Uterus (tissue), 2 donors: ENCODE results near the gene FOXC2.

Experiments used
- POLR2A ChIP-seq, 2 donors: fragments of 450-650 bp; IDR thresholded peaks; one replicate each; pipeline ENCODE4 v1.6.1; 2016; ENCODE audit warnings: antibody characterized with exemption in 2 of 2, mild to moderate bottlenecking in 1 of 2, moderate library complexity in 1 of 2
- TF ChIP-seq, protein P1 (sequence below), 4 experiments: fragments of 200-600 bp in 2 of 4; fragments of 450-650 bp in 2 of 4; sonication (generic) in 2 of 4; IDR thresholded peaks; one replicate each; pipeline ENCODE4 v1.5.1; 2016 to 2019; ENCODE audit warnings: antibody characterized with exemption in 4 of 4, mild to moderate bottlenecking in 2 of 4, moderate library complexity in 1 of 4

DNA sequence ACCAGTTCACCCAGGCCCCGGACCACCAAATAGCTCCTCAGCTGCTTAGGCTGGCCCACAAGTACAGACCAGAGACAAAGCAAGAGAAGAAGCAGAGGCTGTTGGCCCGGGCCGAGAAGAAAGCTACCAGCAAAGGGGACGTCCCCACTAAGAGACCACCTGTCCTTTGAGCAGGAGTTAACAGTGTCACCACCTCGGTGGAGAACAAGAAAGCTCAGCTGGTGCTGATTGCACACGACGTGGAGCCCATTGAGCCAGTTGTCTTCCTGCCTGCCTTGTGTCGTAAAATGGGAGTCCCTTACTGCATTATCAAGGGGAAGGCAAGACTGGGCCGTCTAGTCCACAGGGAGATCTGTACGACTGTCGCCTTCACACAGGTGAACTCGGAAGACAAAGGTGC lies 40.9 kb upstream of the FOXC2 start:
- TF ChIP-seq, protein P1, sequence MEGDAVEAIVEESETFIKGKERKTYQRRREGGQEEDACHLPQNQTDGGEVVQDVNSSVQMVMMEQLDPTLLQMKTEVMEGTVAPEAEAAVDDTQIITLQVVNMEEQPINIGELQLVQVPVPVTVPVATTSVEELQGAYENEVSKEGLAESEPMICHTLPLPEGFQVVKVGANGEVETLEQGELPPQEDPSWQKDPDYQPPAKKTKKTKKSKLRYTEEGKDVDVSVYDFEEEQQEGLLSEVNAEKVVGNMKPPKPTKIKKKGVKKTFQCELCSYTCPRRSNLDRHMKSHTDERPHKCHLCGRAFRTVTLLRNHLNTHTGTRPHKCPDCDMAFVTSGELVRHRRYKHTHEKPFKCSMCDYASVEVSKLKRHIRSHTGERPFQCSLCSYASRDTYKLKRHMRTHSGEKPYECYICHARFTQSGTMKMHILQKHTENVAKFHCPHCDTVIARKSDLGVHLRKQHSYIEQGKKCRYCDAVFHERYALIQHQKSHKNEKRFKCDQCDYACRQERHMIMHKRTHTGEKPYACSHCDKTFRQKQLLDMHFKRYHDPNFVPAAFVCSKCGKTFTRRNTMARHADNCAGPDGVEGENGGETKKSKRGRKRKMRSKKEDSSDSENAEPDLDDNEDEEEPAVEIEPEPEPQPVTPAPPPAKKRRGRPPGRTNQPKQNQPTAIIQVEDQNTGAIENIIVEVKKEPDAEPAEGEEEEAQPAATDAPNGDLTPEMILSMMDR (IDR thresholded peaks at IDR 0.05) = no peak
- no peak for TF ChIP-seq POLR2A (IDR thresholded peaks at IDR 0.05)
